Measurements from ENCODE around the gene JAG2. TPM values are rescaled to one million over a fixed set of nuclear protein-coding genes. Genes with fewer than 3 reads are reported as not detected.

Gene JAG2
- total and polyA plus RNA-seq, 3 donors from 2014 or later, result 12.9 to 21.3 (median 20.4) TPM

DNA sequence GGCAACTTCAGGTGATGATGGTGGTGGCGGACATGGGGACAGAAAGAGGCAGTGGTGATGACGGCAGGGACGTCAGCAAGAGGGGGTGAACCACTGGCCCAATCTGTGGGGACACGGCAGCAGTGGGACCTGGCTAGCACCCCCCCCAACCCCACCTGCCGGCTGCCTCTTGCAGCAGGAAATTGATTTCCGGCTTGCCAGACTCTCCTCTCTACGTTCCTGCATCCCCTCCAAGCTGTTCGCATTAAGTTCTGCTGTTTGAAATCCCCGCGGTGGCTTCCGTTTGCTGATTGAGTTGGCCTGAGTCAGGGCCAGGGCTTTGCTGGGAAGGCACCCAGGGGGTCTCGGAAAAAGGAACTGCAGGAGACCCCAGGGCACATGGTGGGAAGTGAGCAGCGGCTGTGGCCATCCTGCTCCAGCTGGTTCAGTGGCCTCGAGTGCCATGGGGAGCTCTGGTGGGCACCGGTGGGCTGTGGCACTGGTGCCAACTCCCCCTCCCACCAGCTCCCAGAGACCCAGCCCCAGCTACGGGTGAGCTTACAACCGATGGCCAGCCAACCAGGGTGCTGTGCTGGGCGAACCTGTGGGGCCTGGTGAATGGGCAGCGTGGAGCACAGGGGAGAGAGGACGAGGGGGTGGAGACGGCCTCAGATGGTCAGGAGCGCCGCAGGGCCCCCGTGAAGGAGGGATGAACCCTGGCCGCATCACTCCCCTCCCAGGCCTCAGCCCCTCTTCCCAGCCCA is 27.1 kb upstream of the JAG2 start:
- no peak for TF ChIP-seq POLR2A (IDR thresholded peaks at IDR 0.05)
- TF ChIP-seq, protein P1, sequence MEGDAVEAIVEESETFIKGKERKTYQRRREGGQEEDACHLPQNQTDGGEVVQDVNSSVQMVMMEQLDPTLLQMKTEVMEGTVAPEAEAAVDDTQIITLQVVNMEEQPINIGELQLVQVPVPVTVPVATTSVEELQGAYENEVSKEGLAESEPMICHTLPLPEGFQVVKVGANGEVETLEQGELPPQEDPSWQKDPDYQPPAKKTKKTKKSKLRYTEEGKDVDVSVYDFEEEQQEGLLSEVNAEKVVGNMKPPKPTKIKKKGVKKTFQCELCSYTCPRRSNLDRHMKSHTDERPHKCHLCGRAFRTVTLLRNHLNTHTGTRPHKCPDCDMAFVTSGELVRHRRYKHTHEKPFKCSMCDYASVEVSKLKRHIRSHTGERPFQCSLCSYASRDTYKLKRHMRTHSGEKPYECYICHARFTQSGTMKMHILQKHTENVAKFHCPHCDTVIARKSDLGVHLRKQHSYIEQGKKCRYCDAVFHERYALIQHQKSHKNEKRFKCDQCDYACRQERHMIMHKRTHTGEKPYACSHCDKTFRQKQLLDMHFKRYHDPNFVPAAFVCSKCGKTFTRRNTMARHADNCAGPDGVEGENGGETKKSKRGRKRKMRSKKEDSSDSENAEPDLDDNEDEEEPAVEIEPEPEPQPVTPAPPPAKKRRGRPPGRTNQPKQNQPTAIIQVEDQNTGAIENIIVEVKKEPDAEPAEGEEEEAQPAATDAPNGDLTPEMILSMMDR (IDR thresholded peaks at IDR 0.05), result no peak
- H3K4me3 ChIP-seq, result no peak overlapping the region
- no peak overlapping the region for H3K27ac ChIP-seq
- peaks cover 16% of the 10 kb centered on the region for H3K4me1 ChIP-seq
- no peak for DNase-seq
- intact Hi-C loops (cut with DNase I; ENCODE audit: low total_unique reads), result no loop called here
- no peaks in the 10 kb centered on the region for H3K9me3 ChIP-seq
- no peaks in the 10 kb centered on the region for H3K27me3 ChIP-seq
- H3K36me3 ChIP-seq (ENCODE audit: low read depth, missing control alignments), result no peaks in the 10 kb centered on the region
- 39 to 51% methylated on average over 23 to 24 of the region's 25 CpGs for WGBS, 2 donors

DNA sequence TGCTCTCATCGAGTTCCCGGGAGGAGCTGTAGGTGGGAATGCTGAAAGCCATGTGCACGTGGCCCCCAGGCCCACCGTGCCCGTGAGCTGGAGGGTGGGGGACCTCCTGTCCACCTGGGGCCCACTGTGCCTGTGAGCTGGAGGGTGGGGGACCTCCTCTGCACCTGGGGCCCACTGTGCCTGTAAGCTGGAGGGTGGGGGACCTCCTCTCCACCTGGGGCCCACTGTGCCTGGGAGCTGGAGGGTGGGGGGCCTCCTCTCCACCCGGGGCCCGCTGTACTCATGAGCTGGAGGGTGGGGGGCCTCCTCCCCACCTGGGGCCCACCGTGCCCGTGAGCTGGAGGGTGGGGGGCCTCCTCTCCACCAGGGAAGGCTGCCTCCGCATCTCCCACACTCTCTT is 26.5 kb upstream of the JAG2 start:
- Histone ChIP-seq H3K9me3 (no peaks in the 10 kb centered on the region), H3K36me3 (ENCODE audit: low read depth, missing control alignments) (no peaks in the 10 kb centered on the region), H3K4me1 (peaks cover 16% of the 10 kb centered on the region), H3K27ac (no peak overlapping the region), H3K4me3 (no peak overlapping the region), H3K27me3 (no peaks in the 10 kb centered on the region)
- no peak for DNase-seq
- TF ChIP-seq POLR2A (IDR thresholded peaks at IDR 0.05), result no peak
- TF ChIP-seq, protein P1 (IDR thresholded peaks at IDR 0.05), result no peak
- intact Hi-C loops (cut with DNase I; ENCODE audit: low total_unique reads), result no loop called here
- 72 to 81% methylated on average over 5 to 10 of the region's 10 CpGs for WGBS, 2 donors

DNA sequence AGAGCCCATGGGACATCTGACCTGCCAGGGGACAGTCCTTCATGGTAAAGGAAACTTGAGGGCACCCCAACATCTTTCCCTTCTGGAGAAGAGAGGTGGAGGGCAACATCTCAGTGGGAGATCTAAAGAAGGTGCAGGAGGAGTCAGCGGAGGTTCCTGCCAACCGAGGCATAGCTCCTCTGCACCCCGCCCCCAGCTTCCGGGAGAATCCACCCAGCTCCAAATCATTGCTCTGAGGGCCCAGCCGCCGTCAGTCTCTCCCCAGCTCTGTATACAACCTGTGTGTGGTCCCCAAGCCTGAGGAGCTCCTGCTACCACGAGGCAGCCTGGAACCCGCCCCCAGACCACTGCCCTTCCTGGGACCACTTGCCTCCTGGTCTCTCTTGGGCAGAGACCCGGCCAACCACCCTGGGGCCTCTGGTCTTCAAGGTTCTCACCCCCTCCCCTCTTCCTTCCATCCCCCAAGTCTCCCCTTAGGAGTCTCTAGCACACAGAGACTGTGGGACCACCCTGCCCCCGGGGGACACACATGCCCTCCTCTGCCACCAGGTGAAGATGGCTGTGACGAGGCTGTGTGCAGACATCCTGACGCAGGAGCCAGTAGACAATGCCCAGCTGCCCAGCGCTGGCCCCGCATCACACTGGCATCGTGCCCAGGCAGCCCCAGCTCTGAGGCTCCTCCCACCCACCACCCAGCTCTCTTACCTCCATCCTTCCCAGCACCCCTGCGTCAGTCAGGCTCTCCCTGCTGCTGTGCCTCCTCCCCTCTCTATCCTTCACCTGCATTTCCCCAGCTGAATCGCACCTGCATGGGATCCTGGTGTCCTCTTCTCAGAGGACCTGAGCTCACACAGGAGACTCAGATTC is 25.6 kb upstream of the JAG2 start:
- H3K27me3 ChIP-seq, result no peaks in the 10 kb centered on the region
- peaks cover 16% of the 10 kb centered on the region for H3K4me1 ChIP-seq
- DNase-seq, result no peak
- no peak for TF ChIP-seq POLR2A (IDR thresholded peaks at IDR 0.05)
- H3K36me3 ChIP-seq (ENCODE audit: low read depth, missing control alignments), result no peaks in the 10 kb centered on the region
- intact Hi-C loops (cut with DNase I; ENCODE audit: low total_unique reads), result no loop called here
- 53 to 66% methylated on average over 15 to 17 of the region's 17 CpGs for WGBS, 2 donors
- H3K4me3 ChIP-seq, result no peak overlapping the region
- H3K9me3 ChIP-seq, result no peaks in the 10 kb centered on the region
- H3K27ac ChIP-seq, result no peak overlapping the region

DNA sequence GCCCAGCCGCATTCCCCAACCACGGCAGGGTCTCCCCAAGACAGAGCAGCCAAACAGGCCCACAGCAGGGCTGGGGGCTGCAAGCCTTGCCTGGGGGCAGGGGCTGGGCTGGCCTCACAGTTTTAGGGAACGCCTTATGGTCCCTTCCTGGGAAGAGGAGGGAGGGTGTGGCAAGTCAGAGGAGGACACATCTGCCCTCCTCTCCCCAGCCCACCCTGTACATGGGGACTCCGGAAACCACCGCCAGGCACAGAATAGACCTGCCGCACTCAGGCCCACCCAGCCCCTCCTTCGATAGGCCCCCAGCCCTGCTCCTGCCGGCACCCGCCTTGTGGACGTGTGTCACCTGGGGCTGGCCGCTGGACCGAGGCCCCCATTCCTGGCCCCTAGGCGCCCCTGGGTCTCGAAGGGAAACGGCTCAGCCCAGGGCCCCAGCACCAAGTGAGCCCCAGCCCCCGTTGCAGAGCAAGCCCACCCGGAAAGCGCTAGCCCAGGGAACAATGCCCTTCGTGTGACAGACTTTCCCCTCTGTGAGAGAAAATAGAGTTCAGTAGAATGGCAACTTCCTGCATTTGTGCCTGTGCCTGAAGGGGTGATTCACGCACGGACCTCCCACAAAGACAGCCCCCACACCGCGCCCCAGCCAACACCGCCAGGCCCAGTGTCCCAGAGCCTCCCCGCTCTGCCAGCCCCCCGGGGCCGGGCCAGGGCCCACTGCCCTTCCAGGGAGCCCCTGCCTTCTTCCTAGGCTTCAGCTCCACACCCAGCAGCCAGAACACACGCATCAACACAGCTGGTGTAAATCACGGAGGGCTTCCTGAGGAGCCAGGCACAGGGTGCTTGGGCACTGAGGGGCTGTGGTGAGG is 24.5 kb upstream of the JAG2 start:
- intact Hi-C loops (cut with DNase I; ENCODE audit: low total_unique reads), result no loop called here
- Histone ChIP-seq H3K4me1 (peaks cover 16% of the 10 kb centered on the region), H3K27ac (no peak overlapping the region), H3K9me3 (no peaks in the 10 kb centered on the region), H3K4me3 (no peak overlapping the region), H3K27me3 (no peaks in the 10 kb centered on the region), H3K36me3 (ENCODE audit: low read depth, missing control alignments) (no peaks in the 10 kb centered on the region)
- TF ChIP-seq, protein P1 (IDR thresholded peaks at IDR 0.05), result no peak
- no peak for TF ChIP-seq POLR2A (IDR thresholded peaks at IDR 0.05)
- WGBS, 2 donors, result 60 to 68% methylated on average over 1 to 26 of the region's 29 CpGs
- DNase-seq, result no peak

Measured in testis (tissue), 3 donors.